ENCODE results near the gene ATF1. TPM values are rescaled to one million over a fixed set of nuclear protein-coding genes. Genes with fewer than 3 reads are reported as not detected.
"Not testable (repeated sequence)": the region's sequence is repeated elsewhere in the genome, so short reads cannot be mapped to it uniquely, and the experiment has no call there.

The ATF1 gene
- total RNA-seq, 2 donors from 2014 or later = 27.5 to 35.7 TPM

- DNase-seq = no peak
- Histone ChIP-seq H3K4me3 (ENCODE audit: low read length) (no peak overlapping the region), H3K27me3 (ENCODE audit: control insufficient read depth, insufficient read depth, low read length, poor library complexity, severe bottlenecking) (no peaks in the 10 kb centered on the region), H3K4me1 (ENCODE audit: control insufficient read depth, insufficient read depth, low read length) (no peaks in the 10 kb centered on the region), H3K27ac (ENCODE audit: low read depth, low read length) (no peak overlapping the region), H3K36me3 (ENCODE audit: control insufficient read depth, insufficient read depth, low read length) (peaks cover 29% of the 10 kb centered on the region), H3K9me3 (ENCODE audit: control insufficient read depth, low read length) (no peaks in the 10 kb centered on the region), H3K9ac (ENCODE audit: extremely low read depth, low read length, poor library complexity, severe bottlenecking) (no peak overlapping the region)
- Mint-ChIP-seq H3K36me3 (ENCODE audit: low read depth) (peaks cover 34% of the 10 kb centered on the region), H3K27ac (no peak overlapping the region), H3K4me1 (no peaks in the 10 kb centered on the region), H3K4me3 (no peak overlapping the region), H3K27me3 (ENCODE audit: insufficient read depth) (no peaks in the 10 kb centered on the region), H3K9me3 (no peaks in the 10 kb centered on the region)
- 91 to 100% methylated on average over 2 to 4 of the region's 4 CpGs for WGBS, 2 experiments (ENCODE audit: insufficient coverage in 1 of 2, insufficient read length in 1 of 2)
- TF ChIP-seq, protein P1, sequence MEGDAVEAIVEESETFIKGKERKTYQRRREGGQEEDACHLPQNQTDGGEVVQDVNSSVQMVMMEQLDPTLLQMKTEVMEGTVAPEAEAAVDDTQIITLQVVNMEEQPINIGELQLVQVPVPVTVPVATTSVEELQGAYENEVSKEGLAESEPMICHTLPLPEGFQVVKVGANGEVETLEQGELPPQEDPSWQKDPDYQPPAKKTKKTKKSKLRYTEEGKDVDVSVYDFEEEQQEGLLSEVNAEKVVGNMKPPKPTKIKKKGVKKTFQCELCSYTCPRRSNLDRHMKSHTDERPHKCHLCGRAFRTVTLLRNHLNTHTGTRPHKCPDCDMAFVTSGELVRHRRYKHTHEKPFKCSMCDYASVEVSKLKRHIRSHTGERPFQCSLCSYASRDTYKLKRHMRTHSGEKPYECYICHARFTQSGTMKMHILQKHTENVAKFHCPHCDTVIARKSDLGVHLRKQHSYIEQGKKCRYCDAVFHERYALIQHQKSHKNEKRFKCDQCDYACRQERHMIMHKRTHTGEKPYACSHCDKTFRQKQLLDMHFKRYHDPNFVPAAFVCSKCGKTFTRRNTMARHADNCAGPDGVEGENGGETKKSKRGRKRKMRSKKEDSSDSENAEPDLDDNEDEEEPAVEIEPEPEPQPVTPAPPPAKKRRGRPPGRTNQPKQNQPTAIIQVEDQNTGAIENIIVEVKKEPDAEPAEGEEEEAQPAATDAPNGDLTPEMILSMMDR (conservative IDR thresholded peaks at IDR 0.05) = no peak
Measured at GRCh38 chr12:50806176-50806575, 42.3 kb downstream of the ATF1 start.

- not testable (repeated sequence) for H3K4me3 Mint-ChIP-seq, H3K27ac Mint-ChIP-seq
- 90 to 100% methylated on average over 1 to 4 of the region's 4 CpGs for WGBS, 2 experiments (ENCODE audit: insufficient coverage in 1 of 2, insufficient read length in 1 of 2)
Measured at GRCh38 chr12:50809131-50809530, 45.2 kb downstream of the ATF1 start.

DNA sequence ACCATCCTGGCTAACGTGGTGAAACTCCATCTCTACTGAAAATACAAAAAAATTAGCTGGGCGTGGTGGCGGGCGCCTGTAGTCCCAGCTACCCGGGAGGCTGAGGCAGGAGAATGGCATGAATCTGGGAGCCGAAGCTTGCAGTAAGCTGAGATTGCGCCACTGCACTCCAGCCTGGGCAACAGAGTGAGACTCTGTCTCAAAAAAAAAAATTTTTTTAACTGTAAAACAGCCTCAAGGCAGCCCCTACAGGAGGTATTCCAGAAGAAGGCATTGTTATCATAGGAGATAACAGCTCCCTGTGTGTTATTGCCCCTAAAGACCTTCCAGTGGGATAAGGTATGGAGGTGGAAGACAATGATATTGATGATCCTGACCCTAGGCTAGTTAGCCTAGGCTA lies 51.0 kb downstream of the ATF1 start:
- peaks cover 56% of the 10 kb centered on the region for H3K36me3 Mint-ChIP-seq (ENCODE audit: low read depth)
- H3K9ac ChIP-seq (ENCODE audit: extremely low read depth, low read length, poor library complexity, severe bottlenecking); DNase-seq; H3K9me3 Mint-ChIP-seq; H3K27ac Mint-ChIP-seq; H3K4me3 ChIP-seq (ENCODE audit: low read length); H3K4me1 Mint-ChIP-seq; H3K4me3 Mint-ChIP-seq; H3K27ac ChIP-seq (ENCODE audit: low read depth, low read length); H3K4me1 ChIP-seq (ENCODE audit: control insufficient read depth, insufficient read depth, low read length); H3K27me3 Mint-ChIP-seq (ENCODE audit: insufficient read depth); H3K27me3 ChIP-seq (ENCODE audit: control insufficient read depth, insufficient read depth, low read length, poor library complexity, severe bottlenecking): not testable (repeated sequence)
- Histone ChIP-seq H3K36me3 (ENCODE audit: control insufficient read depth, insufficient read depth, low read length) (peaks cover 62% of the 10 kb centered on the region), H3K9me3 (ENCODE audit: control insufficient read depth, low read length) (peaks cover 11% of the 10 kb centered on the region)
- WGBS, 2 experiments (ENCODE audit: insufficient coverage in 1 of 2, insufficient read length in 1 of 2) = 91 to 99% methylated on average over 7 of the region's 7 CpGs

More at GRCh38 chr12:50809131-50809530, 45.2 kb downstream of the ATF1 start:
- peaks cover 26% of the 10 kb centered on the region for H3K36me3 ChIP-seq (ENCODE audit: control insufficient read depth, insufficient read depth, low read length)
- not testable (repeated sequence) for H3K27ac ChIP-seq (ENCODE audit: low read depth, low read length); H3K4me3 ChIP-seq (ENCODE audit: low read length); H3K4me1 ChIP-seq (ENCODE audit: control insufficient read depth, insufficient read depth, low read length); DNase-seq; H3K4me1 Mint-ChIP-seq; H3K9me3 ChIP-seq (ENCODE audit: control insufficient read depth, low read length); H3K27me3 ChIP-seq (ENCODE audit: control insufficient read depth, insufficient read depth, low read length, poor library complexity, severe bottlenecking); H3K9me3 Mint-ChIP-seq; H3K9ac ChIP-seq (ENCODE audit: extremely low read depth, low read length, poor library complexity, severe bottlenecking); H3K27me3 Mint-ChIP-seq (ENCODE audit: insufficient read depth)
- peaks cover 36% of the 10 kb centered on the region for H3K36me3 Mint-ChIP-seq (ENCODE audit: low read depth)

- peaks cover 11% of the 10 kb centered on the region for H3K9me3 ChIP-seq (ENCODE audit: control insufficient read depth, low read length)
- TF ChIP-seq, protein P1 (conservative IDR thresholded peaks at IDR 0.05) = no peak
- H3K4me3 ChIP-seq (ENCODE audit: low read length) = no peak overlapping the region
- Mint-ChIP-seq H3K27ac (no peak overlapping the region), H3K4me1 (no peaks in the 10 kb centered on the region), H3K27me3 (ENCODE audit: insufficient read depth) (no peaks in the 10 kb centered on the region), H3K36me3 (ENCODE audit: low read depth) (peaks cover 32% of the 10 kb centered on the region), H3K9me3 (peaks cover 1% of the 10 kb centered on the region), H3K4me3 (no peak overlapping the region)
- H3K36me3 ChIP-seq (ENCODE audit: control insufficient read depth, insufficient read depth, low read length) = peaks cover 42% of the 10 kb centered on the region
- DNase-seq = no peak
- H3K4me1 ChIP-seq (ENCODE audit: control insufficient read depth, insufficient read depth, low read length) = no peaks in the 10 kb centered on the region
- no peak overlapping the region for H3K9ac ChIP-seq (ENCODE audit: extremely low read depth, low read length, poor library complexity, severe bottlenecking)
- no peak overlapping the region for H3K27ac ChIP-seq (ENCODE audit: low read depth, low read length)
- no peaks in the 10 kb centered on the region for H3K27me3 ChIP-seq (ENCODE audit: control insufficient read depth, insufficient read depth, low read length, poor library complexity, severe bottlenecking)
Measured at GRCh38 chr12:50820177-50820576, 56.3 kb downstream of the ATF1 start.

All from endodermal cell (in vitro differentiated cells).